Ishikawa (cell line): ENCODE data around the gene LRRC8D.

Source experiments
- CEBPB ChIP-seq: IDR thresholded peaks from 2 replicates; pipeline ENCODE4 v1.6.1; 2012
- CREB1 ChIP-seq: IDR thresholded peaks from 2 replicates; pipeline ENCODE4 v1.6.1; 2012; ENCODE audit warnings: low read depth
- EGR1 ChIP-seq: IDR thresholded peaks from 2 replicates; pipeline ENCODE4 v1.6.1; 2012
- EP300 ChIP-seq: IDR thresholded peaks from 2 replicates; pipeline ENCODE4 v1.6.1; 2012; ENCODE audit warnings: borderline replicate concordance
- FOXM1 ChIP-seq: IDR thresholded peaks from 2 replicates; pipeline ENCODE4 v1.6.1; 2012; ENCODE audit warnings: low read depth, borderline replicate concordance
- MAX ChIP-seq: IDR thresholded peaks from 2 replicates; pipeline ENCODE4 v1.6.1; 2012
- RAD21 ChIP-seq: IDR thresholded peaks from 2 replicates; pipeline ENCODE4 v1.6.1; 2012; ENCODE audit warnings: low read depth
- TAF1 ChIP-seq: IDR thresholded peaks from 2 replicates; pipeline ENCODE4 v1.6.1; 2012; ENCODE audit warnings: low read depth, mild to moderate bottlenecking
- TEAD4 ChIP-seq: IDR thresholded peaks from 2 replicates; pipeline ENCODE4 v1.6.1; 2012
- USF1 ChIP-seq: IDR thresholded peaks from 2 replicates; pipeline ENCODE4 v1.6.1; 2012
- YY1 ChIP-seq: IDR thresholded peaks from 2 replicates; pipeline ENCODE4 v1.6.1; 2012; ENCODE audit warnings: low read depth

GRCh38 chr1:89953929-89954328 is 133.1 kb downstream of the LRRC8D start:
- no peak for TF ChIP-seq MAX
- no peak for TF ChIP-seq EP300
- TF ChIP-seq RAD21, result no peak
- TF ChIP-seq CEBPB, result no peak
- no peak for TF ChIP-seq USF1
- no peak for TF ChIP-seq EGR1
- TF ChIP-seq TAF1, result no peak
- TF ChIP-seq TEAD4, result no peak
- no peak for TF ChIP-seq YY1
- no peak for TF ChIP-seq CREB1
- no peak for TF ChIP-seq FOXM1
